PC-9 (cell line): ENCODE data around the gene CLDN20. TPM values are rescaled to one million over a fixed set of nuclear protein-coding genes. Genes with fewer than 3 reads are reported as not detected.

ENCODE experiments used
- BruUV-seq: library from RNA; stranded (reverse); fragments of 400-500 nt; replicated peaks from 2 replicates; lab custom pipeline; 2021; lab: Mats Ljungman, UMichigan
- CTCF ChIA-PET: fragments of 300-600 bp; sonication (Branson Sonifier 250); formaldehyde crosslinking; loops from one replicate; lab custom pipeline; 2022; ENCODE audit warnings: antibody characterized with exemption; lab: Charles Lee
- POLR2A ChIA-PET: fragments of 300-600 bp; sonication (Branson Sonifier 250); formaldehyde crosslinking; loops from one replicate; lab custom pipeline; 2022; ENCODE audit warnings: antibody characterized with exemption; ENCODE audit not compliant: unreplicated experiment; lab: Charles Lee
- DNase-seq, 2 experiments: peaks; one replicate each; pipeline versions ENCODE4 v3.0.0 to v3.0.0-alpha.2; 2015 to 2022; ENCODE audit warnings: mixed read lengths in 1 of 2
- H2AFZ ChIP-seq: fragments of 200-600 bp; sonication (generic); 2 replicates; pipeline ENCODE4 v1.8.1; 2017; ENCODE audit warnings: antibody characterized with exemption
- H3F3A ChIP-seq: fragments of 200-600 bp; sonication (generic); 2 replicates; pipeline ENCODE4 v1.8.1; 2017; ENCODE audit warnings: antibody characterized with exemption, mild to moderate bottlenecking, low read depth; ENCODE audit not compliant: insufficient read depth
- H3K27ac ChIP-seq: fragments of 200-600 bp; sonication (generic); 2 replicates; pipeline ENCODE4 v1.6.1; 2016; ENCODE audit warnings: mixed run types
- H3K27me3 ChIP-seq: fragments of 200-600 bp; sonication (generic); 2 replicates; pipeline ENCODE4 v1.6.1; 2016; ENCODE audit warnings: low read depth, mixed run types; ENCODE audit not compliant: insufficient read depth
- H3K36me3 ChIP-seq: fragments of 200-600 bp; sonication (generic); 2 replicates; pipeline ENCODE4 v1.6.1; 2016; ENCODE audit warnings: low read depth, mixed run types
- H3K4me1 ChIP-seq: fragments of 200-600 bp; sonication (generic); replicated peaks from 2 replicates; pipeline ENCODE4 v1.6.1; 2016; ENCODE audit warnings: mixed run types; ENCODE audit not compliant: insufficient read depth
- H3K4me2 ChIP-seq: fragments of 200-600 bp; sonication (generic); 2 replicates; pipeline ENCODE4 v1.6.1; 2017; ENCODE audit warnings: mixed run types
- H3K4me3 ChIP-seq: fragments of 200-600 bp; sonication (generic); 2 replicates; pipeline ENCODE4 v1.6.1; 2016; ENCODE audit warnings: mixed run types
- H3K79me2 ChIP-seq: fragments of 200-600 bp; sonication (generic); 2 replicates; pipeline ENCODE4 v1.6.1; 2017; ENCODE audit warnings: low read depth, mixed run types
- H3K9me2 ChIP-seq: fragments of 200-600 bp; sonication (generic); 2 replicates; pipeline ENCODE4 v1.8.1; 2017; ENCODE audit warnings: mild to moderate bottlenecking; ENCODE audit not compliant: insufficient read depth
- H3K9me3 ChIP-seq: fragments of 200-600 bp; sonication (generic); 2 replicates; pipeline ENCODE4 v1.8.1; 2016; ENCODE audit warnings: low read depth; ENCODE audit not compliant: insufficient read depth
- H4K20me1 ChIP-seq: fragments of 200-600 bp; sonication (generic); 2 replicates; pipeline ENCODE4 v1.8.1; 2017; ENCODE audit not compliant: insufficient read depth
- EZH2 ChIP-seq: fragments of 200-600 bp; sonication (generic); IDR thresholded peaks from 2 replicates; pipeline ENCODE4 v1.8.0; 2017; ENCODE audit warnings: antibody characterized with exemption, low read depth
- intact Hi-C: fragments of 100-400 bp; cut with micrococcal nuclease; formaldehyde crosslinking; loops from one replicate; pipeline ENCODE4 v1.10.0; 2022; ENCODE audit not compliant: unreplicated experiment
- total RNA-seq: library from RNA; stranded (reverse); gene quantifications from 2 replicates; pipeline ENCODE4 v1.2.3, GENCODE V29; 2021
- TF ChIP-seq, protein P1 (sequence below): fragments of 200-600 bp; sonication (generic); conservative IDR thresholded peaks from 2 replicates; pipeline ENCODE4 v1.6.1; 2017; ENCODE audit warnings: mixed run types, antibody characterized with exemption, mild to moderate bottlenecking, moderate library complexity

Gene CLDN20
- total RNA-seq, 1 experiment from 2014 or later = not detected

DNA sequence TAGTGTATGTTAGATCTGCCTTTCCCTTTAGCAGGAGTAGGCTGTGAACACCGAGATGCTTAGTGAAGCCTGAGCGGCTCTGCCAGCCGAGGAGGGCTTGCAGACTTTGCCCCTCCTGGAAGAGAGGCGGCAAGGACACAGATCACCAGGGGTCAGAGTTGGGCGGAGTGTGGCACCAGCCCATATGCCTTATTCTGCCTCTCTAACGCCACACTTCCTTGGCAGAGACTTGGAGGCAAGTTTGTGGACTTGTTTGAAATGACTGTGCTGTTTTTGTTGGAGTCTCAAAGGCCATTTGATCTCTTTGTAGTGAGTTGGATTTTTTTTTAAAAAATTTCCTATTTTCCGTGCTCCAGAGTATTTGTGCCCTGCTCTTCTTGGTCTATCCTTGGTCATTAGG lies 44.5 kb upstream of the CLDN20 start:
- no peaks in the 10 kb centered on the region for H3K79me2 ChIP-seq
- intact Hi-C loops = no loop called here
- no peaks in the 10 kb centered on the region for H3K9me2 ChIP-seq
- H3K9me3 ChIP-seq = no peaks in the 10 kb centered on the region
- H2AFZ ChIP-seq = no peak overlapping the region
- no TSS peak for BruUV-seq
- no peak overlapping the region for H3K4me2 ChIP-seq
- ChIA-PET CTCF (no interaction called here), POLR2A (no interaction called here)
- no peak for TF ChIP-seq EZH2
- TF ChIP-seq, protein P1, sequence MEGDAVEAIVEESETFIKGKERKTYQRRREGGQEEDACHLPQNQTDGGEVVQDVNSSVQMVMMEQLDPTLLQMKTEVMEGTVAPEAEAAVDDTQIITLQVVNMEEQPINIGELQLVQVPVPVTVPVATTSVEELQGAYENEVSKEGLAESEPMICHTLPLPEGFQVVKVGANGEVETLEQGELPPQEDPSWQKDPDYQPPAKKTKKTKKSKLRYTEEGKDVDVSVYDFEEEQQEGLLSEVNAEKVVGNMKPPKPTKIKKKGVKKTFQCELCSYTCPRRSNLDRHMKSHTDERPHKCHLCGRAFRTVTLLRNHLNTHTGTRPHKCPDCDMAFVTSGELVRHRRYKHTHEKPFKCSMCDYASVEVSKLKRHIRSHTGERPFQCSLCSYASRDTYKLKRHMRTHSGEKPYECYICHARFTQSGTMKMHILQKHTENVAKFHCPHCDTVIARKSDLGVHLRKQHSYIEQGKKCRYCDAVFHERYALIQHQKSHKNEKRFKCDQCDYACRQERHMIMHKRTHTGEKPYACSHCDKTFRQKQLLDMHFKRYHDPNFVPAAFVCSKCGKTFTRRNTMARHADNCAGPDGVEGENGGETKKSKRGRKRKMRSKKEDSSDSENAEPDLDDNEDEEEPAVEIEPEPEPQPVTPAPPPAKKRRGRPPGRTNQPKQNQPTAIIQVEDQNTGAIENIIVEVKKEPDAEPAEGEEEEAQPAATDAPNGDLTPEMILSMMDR = no peak
- no peaks in the 10 kb centered on the region for H4K20me1 ChIP-seq
- DNase-seq = no peak
- H3K27me3 ChIP-seq = no peaks in the 10 kb centered on the region
- no peak overlapping the region for H3K4me3 ChIP-seq
- peaks cover 13% of the 10 kb centered on the region for H3K4me1 ChIP-seq
- H3F3A ChIP-seq = peaks cover 9% of the 10 kb centered on the region
- H3K27ac ChIP-seq = no peak overlapping the region
- no peaks in the 10 kb centered on the region for H3K36me3 ChIP-seq

DNA sequence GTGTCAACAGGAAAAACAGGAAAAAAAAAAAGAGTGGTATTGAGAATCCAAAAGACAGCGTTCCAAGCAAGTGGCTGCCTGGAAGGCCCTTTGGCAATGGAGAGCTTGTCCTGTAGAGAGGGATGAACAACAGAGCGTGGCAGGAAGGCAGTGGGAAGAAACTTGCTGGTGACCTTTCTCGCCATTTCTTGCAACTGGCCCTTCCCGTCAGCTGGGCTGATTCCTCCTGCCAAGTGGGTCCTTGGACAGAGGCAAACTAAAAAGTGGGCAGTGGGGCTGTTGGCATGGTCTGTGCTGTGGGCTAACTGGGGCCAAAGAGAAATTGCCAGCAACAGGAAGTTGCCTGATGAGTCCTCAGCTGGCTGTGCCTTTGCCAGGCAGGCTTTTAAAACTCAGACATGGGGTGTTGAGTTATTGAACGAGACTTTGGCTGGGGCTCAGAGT lies 43.9 kb upstream of the CLDN20 start:
- no peaks in the 10 kb centered on the region for H3K27me3 ChIP-seq
- no peaks in the 10 kb centered on the region for H3K9me2 ChIP-seq
- no peak overlapping the region for H3K27ac ChIP-seq
- no TSS peak for BruUV-seq
- no peaks in the 10 kb centered on the region for H4K20me1 ChIP-seq
- no peak overlapping the region for H3K4me3 ChIP-seq
- TF ChIP-seq, protein P1 = no peak
- TF ChIP-seq EZH2 = no peak
- peaks cover 15% of the 10 kb centered on the region for H3F3A ChIP-seq
- H3K4me1 ChIP-seq = peaks cover 19% of the 10 kb centered on the region
- POLR2A ChIA-PET = no interaction called here
- no peaks in the 10 kb centered on the region for H3K79me2 ChIP-seq
- CTCF ChIA-PET = no interaction called here
- H2AFZ ChIP-seq = no peak overlapping the region
- intact Hi-C loops = no loop called here
- no peak overlapping the region for H3K4me2 ChIP-seq
- no peak for DNase-seq
- H3K36me3 ChIP-seq = no peaks in the 10 kb centered on the region
- H3K9me3 ChIP-seq = no peaks in the 10 kb centered on the region

DNA sequence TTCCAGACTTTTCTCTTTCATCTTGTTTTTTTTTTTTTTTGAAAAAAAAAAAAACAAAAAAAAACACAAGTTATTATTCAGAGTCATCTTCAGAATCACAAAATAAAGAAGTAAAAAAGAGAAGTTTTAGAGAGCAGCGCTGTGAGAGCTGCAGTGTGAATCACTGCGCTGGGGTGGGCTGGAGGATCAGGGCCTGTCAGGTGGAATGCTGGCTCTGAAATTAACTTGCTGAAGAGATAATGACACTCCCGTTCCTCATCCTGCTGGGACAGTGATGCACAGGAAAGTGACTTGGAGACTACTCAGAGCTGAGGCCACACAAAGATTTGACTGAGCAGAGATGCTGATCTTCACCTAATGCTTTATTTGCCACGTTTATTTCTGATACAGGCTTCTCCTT lies 42.7 kb upstream of the CLDN20 start:
- DNase-seq = no peak
- Histone ChIP-seq H3K27ac (no peak overlapping the region), H4K20me1 (no peaks in the 10 kb centered on the region), H3K9me3 (no peaks in the 10 kb centered on the region), H3K9me2 (no peaks in the 10 kb centered on the region), H3F3A (peaks cover 20% of the 10 kb centered on the region), H2AFZ (no peak overlapping the region), H3K79me2 (no peaks in the 10 kb centered on the region), H3K4me1 (peaks cover 25% of the 10 kb centered on the region), H3K4me3 (no peak overlapping the region), H3K27me3 (no peaks in the 10 kb centered on the region), H3K36me3 (no peaks in the 10 kb centered on the region), H3K4me2 (no peak overlapping the region)
- TF ChIP-seq, protein P1 = no peak
- TF ChIP-seq EZH2 = no peak
- intact Hi-C loops = no loop called here
- BruUV-seq = no TSS peak
- CTCF ChIA-PET = no interaction called here
- POLR2A ChIA-PET = interaction anchor here (0.6 kb wide), 1 partner anchor 32 kb away, joined by 3 read pairs; no protein-coding TSS in a partner anchor
